GM19438 (cell line): ENCODE data around the gene IL24.

ENCODE experiments used
- ATAC-seq: cut with Tn5 transposase; IDR thresholded peaks from one replicate; pipeline ENCODE4 v1.9.1; 2021; ENCODE audit warnings: low read depth; ENCODE audit not compliant: unreplicated experiment

The IL24 gene

GRCh38 chr1:206947255-206947654 lies 50.0 kb downstream of the IL24 start:
- no peak for ATAC-seq

- no peak for ATAC-seq
These were observed 52.0 kb downstream of the IL24 start for GRCh38 chr1:206949208-206949607.

- ATAC-seq = no peak
These were observed 52.4 kb downstream of the IL24 start for GRCh38 chr1:206949641-206950040.

- ATAC-seq = peak; percentile 57
These were observed 54.3 kb downstream of the IL24 start for GRCh38 chr1:206951318-206952100.

- no peak for ATAC-seq
These were observed 54.9 kb downstream of the IL24 start for GRCh38 chr1:206952171-206952570.

- ATAC-seq = no peak
These were observed 55.9 kb downstream of the IL24 start for GRCh38 chr1:206953126-206953525.

GRCh38 chr1:206953626-206954025 lies 56.4 kb downstream of the IL24 start:
- ATAC-seq = no peak
